Measurements from ENCODE around the gene ZNF768. TPM values are rescaled to one million over a fixed set of nuclear protein-coding genes. Genes with fewer than 3 reads are reported as not detected.
"Not testable (repeated sequence)": the region's sequence is repeated elsewhere in the genome, so short reads cannot be mapped to it uniquely, and the experiment has no call there.

ZNF768 gene
- total and polyA plus RNA-seq, 3 experiments from 2014 or later, result 2.5 to 15.1 (median 13.5) TPM

DNA sequence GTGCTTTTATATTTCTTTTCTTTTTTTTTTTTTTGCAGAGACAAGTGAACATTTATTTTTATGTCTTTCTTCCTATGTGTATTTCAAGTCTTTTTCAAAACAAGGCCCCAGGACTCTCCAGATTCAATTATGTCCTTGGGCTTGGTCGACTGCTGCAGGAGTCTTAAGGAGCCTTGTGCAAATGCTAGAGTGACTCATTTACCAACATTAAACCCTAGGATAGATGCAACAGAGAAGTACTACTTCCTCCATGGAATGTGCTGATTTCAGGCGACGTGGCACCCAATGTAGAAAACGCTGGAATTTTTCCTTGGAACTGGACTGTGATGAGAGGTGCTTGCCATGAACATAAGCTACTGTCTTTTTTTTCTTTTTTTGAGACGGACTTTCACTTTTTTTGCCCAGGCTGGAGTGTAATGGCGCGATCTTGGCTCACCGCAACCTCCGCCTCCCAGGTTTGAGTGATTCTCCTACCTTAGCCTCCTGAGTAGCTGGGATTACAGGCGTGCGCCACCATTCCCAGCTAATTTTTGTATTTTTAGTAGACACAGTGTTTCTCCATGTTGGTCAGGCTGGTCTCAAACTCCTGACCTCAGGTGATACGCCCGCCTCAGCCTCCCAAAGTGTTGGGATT, 10.1 kb upstream of the ZNF768 start:
- not testable (repeated sequence) for H3K4me3 ChIP-seq (ENCODE audit: low read length); H3K9me3 ChIP-seq (ENCODE audit: low read length); H3K27me3 ChIP-seq (ENCODE audit: insufficient read depth, low read length, poor library complexity, severe bottlenecking); H3K9me3 Mint-ChIP-seq; H3K27me3 Mint-ChIP-seq; H3K36me3 ChIP-seq (ENCODE audit: insufficient read depth, low read length); DNase-seq
- peaks cover 20% of the 10 kb centered on the region for H3K4me1 ChIP-seq (ENCODE audit: insufficient read depth, low read length)
- ChIA-PET CTCF (interaction anchor here (0.8 to 6.2 kb wide), 19 partner anchors 9 to 450 kb away, joined by 3 to 69 read pairs (median 7); partner anchors contain the start of genes DCTPP1, FBRS, ZNF688 and ZNF689), POLR2A (interaction anchor here (1.3 to 4.3 kb wide), 4 partner anchors 15 to 74 kb away, joined by 3 to 71 read pairs (median 27); partner anchors contain the start of genes ZNF688 and ZNF764)
- Mint-ChIP-seq H3K4me1 (peaks cover 18 to 39% (median 25%) of the 10 kb centered on the region in 3 donors), H3K4me3 (peak overlapping the region; percentile 25 to 98 (median 91)), H3K27ac (peak overlapping the region; percentile 92 to 99 (median 98)), H3K36me3 (peaks cover 0 to 30% (median 0%) of the 10 kb centered on the region in 3 donors)
- H3K27ac ChIP-seq (ENCODE audit: low read depth, low read length), result peak overlapping the region; percentile 91

DNA sequence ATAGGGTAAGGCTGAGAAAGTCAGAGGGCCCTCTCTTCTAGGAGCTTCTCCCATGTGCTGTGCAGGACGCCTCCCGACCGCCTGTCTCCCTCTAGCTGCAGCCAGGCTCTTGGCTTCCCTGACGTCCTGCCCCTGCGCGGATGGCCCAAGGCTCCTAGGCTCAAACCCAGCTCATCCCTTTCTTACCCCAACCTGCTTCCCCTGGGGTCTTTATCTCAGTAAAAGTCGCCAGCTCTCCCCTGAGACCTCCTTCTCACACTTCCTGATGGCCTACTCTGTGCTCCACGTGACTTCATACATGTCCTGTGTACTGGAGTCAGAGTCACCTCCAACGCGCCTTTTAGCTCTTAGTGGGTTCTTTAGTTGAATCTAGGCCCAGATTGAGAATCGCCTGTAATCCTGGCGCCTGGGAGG, 9.4 kb upstream of the ZNF768 start:
- H3K27ac ChIP-seq (ENCODE audit: low read depth, low read length), result peak overlapping the region; percentile 91
- H3K27me3 Mint-ChIP-seq, result no peaks in the 10 kb centered on the region
- peaks cover 0 to 37% (median 0%) of the 10 kb centered on the region in 3 donors for H3K36me3 Mint-ChIP-seq
- no peaks in the 10 kb centered on the region for H3K9me3 ChIP-seq (ENCODE audit: low read length)
- H3K27me3 ChIP-seq (ENCODE audit: insufficient read depth, low read length, poor library complexity, severe bottlenecking), result no peaks in the 10 kb centered on the region
- H3K4me3 ChIP-seq (ENCODE audit: low read length), result peak overlapping the region; percentile 98
- ChIA-PET CTCF (interaction anchor here (0.6 to 6.2 kb wide), 31 partner anchors 9 to 449 kb away, joined by 3 to 69 read pairs (median 5); partner anchors contain the start of genes DCTPP1, FBRS, ZNF688 and ZNF689), POLR2A (interaction anchor here (0.5 to 4.3 kb wide), 14 partner anchors 9 to 165 kb away, joined by 3 to 71 read pairs (median 6); partner anchors contain the start of genes DCTPP1, FBRS, PRR14 and TBC1D10B)
- H3K4me1 Mint-ChIP-seq, result peaks cover 18 to 39% (median 25%) of the 10 kb centered on the region in 3 donors
- peaks cover 4% of the 10 kb centered on the region for H3K36me3 ChIP-seq (ENCODE audit: insufficient read depth, low read length)
- peak overlapping the region; percentile 89 to 98 (median 92) for H3K4me3 Mint-ChIP-seq
- peak; percentile 34 to 75 (median 41) for DNase-seq
- H3K4me1 ChIP-seq (ENCODE audit: insufficient read depth, low read length), result peaks cover 20% of the 10 kb centered on the region
- peak overlapping the region; percentile 92 to 99 (median 98) for H3K27ac Mint-ChIP-seq
- no peaks in the 10 kb centered on the region for H3K9me3 Mint-ChIP-seq

DNA sequence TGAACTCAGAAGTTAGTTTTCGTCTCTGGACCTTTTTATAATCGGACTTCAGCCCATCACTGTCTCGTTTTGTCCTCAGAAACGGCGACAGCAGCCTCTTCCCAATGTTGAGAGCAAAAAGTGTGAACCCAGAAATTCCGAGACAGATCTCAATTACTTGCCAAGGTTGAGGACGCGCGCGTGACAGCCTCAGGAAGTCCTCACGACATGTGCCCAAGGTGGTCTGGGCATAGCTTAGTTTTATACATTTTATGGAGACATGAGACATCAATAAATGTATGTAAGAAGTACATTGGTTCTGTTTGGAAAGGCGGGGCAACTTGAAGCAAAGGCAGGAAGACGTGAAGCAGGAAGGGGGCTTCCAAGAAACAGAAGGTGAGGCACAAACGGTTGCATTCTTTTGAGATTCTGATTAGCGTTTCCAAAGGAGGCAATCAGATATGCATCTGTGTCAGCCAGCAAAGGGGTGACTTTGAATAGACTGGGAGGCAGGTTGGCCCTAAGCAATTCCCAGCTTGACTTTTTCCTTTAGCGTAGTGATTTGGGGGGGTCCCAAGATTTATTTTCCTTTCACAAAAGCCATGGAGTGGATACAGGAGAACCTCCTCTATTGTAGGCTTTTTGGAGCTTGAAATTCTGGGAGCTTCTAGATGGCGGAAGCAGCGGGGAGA, 8.9 kb upstream of the ZNF768 start:
- peak overlapping the region; percentile 89 to 98 (median 92) for H3K4me3 Mint-ChIP-seq
- H3K27ac Mint-ChIP-seq, result peak overlapping the region; percentile 92 to 99 (median 98)

DNA sequence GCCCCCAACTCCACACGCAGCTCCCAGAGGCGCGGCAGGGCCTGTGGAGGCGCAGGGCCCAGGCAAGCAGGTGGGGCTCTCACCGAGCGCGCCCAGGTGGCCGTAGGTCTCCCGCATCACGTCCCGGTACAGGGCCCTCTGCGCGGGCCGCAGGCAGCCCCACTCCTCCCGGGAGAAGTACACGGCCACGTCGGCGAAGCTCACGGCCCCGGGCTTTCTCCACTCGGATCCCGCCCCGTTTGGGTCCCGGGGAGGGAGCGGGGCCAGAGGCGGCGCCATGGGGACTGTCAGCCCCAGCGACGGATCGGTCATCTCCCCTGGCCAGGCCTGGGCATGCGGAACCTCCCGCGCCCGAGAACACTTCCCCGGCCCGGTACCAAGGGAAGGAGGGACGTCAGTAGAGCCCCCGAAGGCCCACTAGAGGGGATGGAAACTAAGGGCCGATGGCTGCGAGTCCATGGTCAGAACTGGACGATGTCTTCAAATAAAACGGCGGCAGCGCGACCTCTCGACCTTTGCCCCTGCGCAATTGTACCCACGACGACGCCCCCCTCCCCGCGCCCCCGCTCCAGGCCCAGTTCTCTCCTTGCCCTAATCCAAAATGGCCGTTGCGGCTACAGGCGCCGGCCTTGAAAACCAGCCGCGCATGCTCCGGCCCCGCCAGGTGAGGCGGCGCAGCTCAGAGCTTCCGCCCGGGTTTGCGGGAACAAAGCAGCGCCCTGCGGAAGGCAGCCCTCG, 8.2 kb upstream of the ZNF768 start, which contains the start of gene ZNF747:
Gene ZNF747 (minus strand): TSS at position 491 of the 738 bp plus-strand sequence. CDS start 179 bp downstream, at position 312.
- H3K36me3 ChIP-seq (ENCODE audit: insufficient read depth, low read length), result peaks cover 2% of the 10 kb centered on the region
- ChIA-PET POLR2A (interaction anchor here (0.6 to 4.3 kb wide), 13 partner anchors 11 to 126 kb away, joined by 3 to 71 read pairs (median 7); partner anchors contain the start of genes FBRS, PRR14, ZNF688 and ZNF764), CTCF (interaction anchor here (1.0 to 6.2 kb wide), 22 partner anchors 10 to 448 kb away, joined by 3 to 69 read pairs (median 7); partner anchors contain the start of genes DCTPP1, FBRS, ZNF688 and ZNF689)
- H3K4me1 ChIP-seq (ENCODE audit: insufficient read depth, low read length), result peaks cover 20% of the 10 kb centered on the region
- H3K4me1 Mint-ChIP-seq, result peaks cover 18 to 39% (median 25%) of the 10 kb centered on the region in 3 donors
- DNase-seq, result peak; percentile 86 to 94 (median 87)
- H3K27ac ChIP-seq (ENCODE audit: low read depth, low read length), result peak within 1 kb of the TSS; percentile 91
- peak within 1 kb of the TSS; percentile 92 to 99 (median 98) for H3K27ac Mint-ChIP-seq
- no peaks in the 10 kb centered on the region for H3K27me3 Mint-ChIP-seq
- H3K36me3 Mint-ChIP-seq, result peaks cover 0 to 37% (median 0%) of the 10 kb centered on the region in 3 donors
- H3K9me3 ChIP-seq (ENCODE audit: low read length), result no peaks in the 10 kb centered on the region
- H3K4me3 Mint-ChIP-seq, result peak within 1 kb of the TSS; percentile 89 to 98 (median 92)
- no peaks in the 10 kb centered on the region for H3K27me3 ChIP-seq (ENCODE audit: insufficient read depth, low read length, poor library complexity, severe bottlenecking)
- H3K4me3 ChIP-seq (ENCODE audit: low read length), result peak within 1 kb of the TSS; percentile 98
- no peaks in the 10 kb centered on the region for H3K9me3 Mint-ChIP-seq

More for the DNA sequence above, 8.9 kb upstream of the ZNF768 start:
- Mint-ChIP-seq H3K4me1 (peaks cover 18 to 39% (median 25%) of the 10 kb centered on the region in 3 donors), H3K36me3 (peaks cover 0 to 40% (median 0%) of the 10 kb centered on the region in 3 donors), H3K27me3 (no peaks in the 10 kb centered on the region), H3K9me3 (no peaks in the 10 kb centered on the region)
- Histone ChIP-seq H3K27ac (ENCODE audit: low read depth, low read length) (peak overlapping the region; percentile 91), H3K27me3 (ENCODE audit: insufficient read depth, low read length, poor library complexity, severe bottlenecking) (no peaks in the 10 kb centered on the region), H3K4me3 (ENCODE audit: low read length) (peak overlapping the region; percentile 98), H3K9me3 (ENCODE audit: low read length) (no peaks in the 10 kb centered on the region), H3K4me1 (ENCODE audit: insufficient read depth, low read length) (peaks cover 20% of the 10 kb centered on the region), H3K36me3 (ENCODE audit: insufficient read depth, low read length) (peaks cover 4% of the 10 kb centered on the region)
- DNase-seq, result peak in 1 of 5 donors; percentile 12
- ChIA-PET POLR2A (interaction anchor here (0.5 to 4.3 kb wide), 18 partner anchors 8 to 165 kb away, joined by 3 to 71 read pairs (median 5); partner anchors contain the start of genes DCTPP1, FBRS, PRR14 and TBC1D10B), CTCF (interaction anchor here (0.6 to 6.2 kb wide), 33 partner anchors 8 to 448 kb away, joined by 3 to 69 read pairs (median 5); partner anchors contain the start of genes DCTPP1, FBRS, ZNF688 and ZNF689)

DNA sequence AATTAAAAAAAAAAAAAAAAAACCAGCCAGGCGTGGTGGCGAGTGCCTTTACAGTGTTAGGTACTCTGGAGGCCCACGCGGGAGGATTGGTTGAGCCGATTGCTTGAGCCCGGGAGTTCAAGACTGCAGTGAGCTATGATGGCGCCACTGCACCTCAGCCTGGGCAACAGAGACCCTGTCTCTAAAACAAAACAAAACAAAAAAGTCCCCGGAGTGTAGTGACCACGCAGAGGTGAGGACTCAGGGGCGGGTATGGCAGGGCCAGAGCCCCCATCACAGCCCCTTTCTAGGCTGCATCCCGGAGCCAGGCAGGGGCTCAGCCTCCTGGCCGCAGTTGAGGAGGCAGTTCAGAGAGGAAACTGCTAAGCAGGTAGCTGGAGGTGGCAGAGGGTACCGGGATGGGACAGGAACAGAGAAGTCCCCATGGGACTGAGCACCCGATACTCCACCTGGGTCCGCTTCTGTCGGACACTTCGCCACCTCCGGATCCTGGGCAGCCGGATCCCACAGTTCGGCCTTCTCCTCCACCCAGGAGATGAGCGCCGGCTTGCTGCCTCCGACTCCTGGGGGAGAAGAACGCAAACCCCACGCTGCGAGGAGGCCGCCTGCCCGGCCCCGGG, 7.5 kb upstream of the ZNF768 start:
- Mint-ChIP-seq H3K4me1 (peaks cover 19 to 39% (median 25%) of the 10 kb centered on the region in 3 donors), H3K4me3 (peak overlapping the region; percentile 89 to 98 (median 91)), H3K27ac (peak overlapping the region; percentile 62 to 94 (median 90)), H3K9me3 (no peaks in the 10 kb centered on the region), H3K36me3 (peaks cover 0 to 37% (median 0%) of the 10 kb centered on the region in 3 donors), H3K27me3 (no peaks in the 10 kb centered on the region)
- no peaks in the 10 kb centered on the region for H3K36me3 ChIP-seq (ENCODE audit: insufficient read depth, low read length)
- peak overlapping the region; percentile 91 for H3K27ac ChIP-seq (ENCODE audit: low read depth, low read length)
- CTCF ChIA-PET, result interaction anchor here (1.2 to 6.2 kb wide), 10 partner anchors 9 to 103 kb away, joined by 4 to 69 read pairs (median 21); partner anchors contain the start of genes DCTPP1, ZNF688 and ZNF764
- peak overlapping the region; percentile 98 for H3K4me3 ChIP-seq (ENCODE audit: low read length)
- no peaks in the 10 kb centered on the region for H3K27me3 ChIP-seq (ENCODE audit: insufficient read depth, low read length, poor library complexity, severe bottlenecking)
- no peak for DNase-seq
- peaks cover 21% of the 10 kb centered on the region for H3K4me1 ChIP-seq (ENCODE audit: insufficient read depth, low read length)
- POLR2A ChIA-PET, result interaction anchor here (0.6 to 4.3 kb wide), 10 partner anchors 10 to 447 kb away, joined by 3 to 71 read pairs (median 8); partner anchors contain the start of genes FBRS, ZNF688 and ZNF764
- H3K9me3 ChIP-seq (ENCODE audit: low read length), result no peaks in the 10 kb centered on the region

DNA sequence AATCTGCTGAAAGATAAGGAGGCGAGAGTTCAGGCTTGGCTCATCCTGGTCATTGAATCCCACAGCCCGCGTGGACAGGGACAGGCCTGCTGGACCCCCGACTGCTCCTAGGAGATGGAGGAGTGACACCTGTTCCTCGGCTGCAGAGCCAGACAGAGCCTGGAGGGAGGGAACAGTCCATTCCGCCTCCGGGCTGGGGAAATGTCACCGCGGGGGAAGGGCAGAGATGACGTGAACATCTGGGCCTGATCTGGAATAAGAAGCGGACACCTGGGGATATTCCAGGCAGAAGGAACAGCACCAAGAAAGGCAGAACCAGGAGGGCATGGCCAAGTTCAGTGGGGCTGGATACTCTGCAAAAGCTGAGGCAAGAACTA, 6.8 kb upstream of the ZNF768 start:
- no peak overlapping the region for H3K27ac ChIP-seq (ENCODE audit: low read depth, low read length)
- Mint-ChIP-seq H3K27me3 (no peaks in the 10 kb centered on the region), H3K9me3 (no peaks in the 10 kb centered on the region), H3K36me3 (peaks cover 0 to 37% (median 0%) of the 10 kb centered on the region in 3 donors), H3K27ac (peak overlapping the region in 6 of 8 donors; percentile 9 to 87 (median 71)), H3K4me1 (peaks cover 24 to 43% (median 29%) of the 10 kb centered on the region in 3 donors), H3K4me3 (peak overlapping the region; percentile 69 to 98 (median 78))
- POLR2A ChIA-PET, result interaction anchor here (0.6 to 4.3 kb wide), 4 partner anchors 9 to 446 kb away, joined by 3 to 71 read pairs (median 26); partner anchors contain the start of genes ZNF688 and ZNF764
- CTCF ChIA-PET, result interaction anchor here (3.8 to 6.2 kb wide), 3 partner anchors 25 to 102 kb away, joined by 33 to 69 read pairs (median 39); partner anchors contain the start of genes DCTPP1 and ZNF764
- H3K4me3 ChIP-seq (ENCODE audit: low read length), result no peak overlapping the region
- H3K4me1 ChIP-seq (ENCODE audit: insufficient read depth, low read length), result peaks cover 25% of the 10 kb centered on the region
- H3K9me3 ChIP-seq (ENCODE audit: low read length), result no peaks in the 10 kb centered on the region
- DNase-seq, result no peak
- no peaks in the 10 kb centered on the region for H3K27me3 ChIP-seq (ENCODE audit: insufficient read depth, low read length, poor library complexity, severe bottlenecking)
- no peaks in the 10 kb centered on the region for H3K36me3 ChIP-seq (ENCODE audit: insufficient read depth, low read length)
